GM18858 (cell line): ENCODE results near the gene GPR173.
A peak's percentile ranks its signal among the peaks of the same experiment; 100 is the strongest.

ENCODE experiments used
- ATAC-seq: cut with Tn5 transposase; IDR thresholded peaks from one replicate; pipeline ENCODE4 v1.9.1; 2021; ENCODE audit not compliant: unreplicated experiment

Gene GPR173

GRCh38 chrX:53065104-53065503 is 16.5 kb downstream of the GPR173 start:
- ATAC-seq: no peak

- no peak for ATAC-seq
Observed at GRCh38 chrX:53071064-53071463, 22.5 kb downstream of the GPR173 start.

GRCh38 chrX:53071604-53072417 is 23.2 kb downstream of the GPR173 start:
- ATAC-seq: peak; percentile 89

- no peak for ATAC-seq
Observed at GRCh38 chrX:53072418-53073114, 24.0 kb downstream of the GPR173 start.

- ATAC-seq: no peak
Observed at GRCh38 chrX:53073115-53073586, 24.6 kb downstream of the GPR173 start.

GRCh38 chrX:53075011-53075410 is 26.4 kb downstream of the GPR173 start:
- no peak for ATAC-seq

GRCh38 chrX:53076671-53077070 is 28.1 kb downstream of the GPR173 start:
- ATAC-seq: no peak

- no peak for ATAC-seq
Observed at GRCh38 chrX:53077207-53078197, 28.9 kb downstream of the GPR173 start.

GRCh38 chrX:53078943-53079342 is 30.4 kb downstream of the GPR173 start:
- no peak for ATAC-seq

- no peak for ATAC-seq
Observed at GRCh38 chrX:53080628-53081580, 32.3 kb downstream of the GPR173 start.

GRCh38 chrX:53081925-53082772 is 33.6 kb downstream of the GPR173 start, which contains the start of gene TSPYL2:
TSS of gene TSPYL2 (plus strand) at chrX:53082367. CDS start at chrX:53082499, 132 bp downstream.
- ATAC-seq: peak; percentile 83

GRCh38 chrX:53082773-53083616 is 34.4 kb downstream of the GPR173 start:
- no peak for ATAC-seq

- ATAC-seq: no peak
Observed at GRCh38 chrX:53084043-53084570, 35.5 kb downstream of the GPR173 start.

GRCh38 chrX:53084863-53085262 is 36.3 kb downstream of the GPR173 start:
- no peak for ATAC-seq

GRCh38 chrX:53085661-53086229 is 37.2 kb downstream of the GPR173 start:
- no peak for ATAC-seq

GRCh38 chrX:53086464-53086863 is 37.9 kb downstream of the GPR173 start:
- ATAC-seq: no peak

- no peak for ATAC-seq
Observed at GRCh38 chrX:53087388-53087831, 38.8 kb downstream of the GPR173 start.
